Right cardiac atrium (tissue), 5 donors: Measurements from ENCODE around the gene SYNE1. TPM values are rescaled to one million over a fixed set of nuclear protein-coding genes. Genes with fewer than 3 reads are reported as not detected.
"Not testable (repeated sequence)": the region's sequence is repeated elsewhere in the genome, so short reads cannot be mapped to it uniquely, and the experiment has no call there.

ENCODE experiments used
- ATAC-seq, 2 donors: fragments of 200-7000 bp; cut with Tn5 transposase; one replicate each; pipeline versions ENCODE4 v1.8.0 to v1.9.1; 2020; ENCODE audit warnings: moderate library complexity in 2 of 2, mild to moderate bottlenecking in 1 of 2
- DNase-seq, 3 donors: peaks; one replicate each; pipeline ENCODE4 v3.0.0-alpha.2; 2020
- H3K27ac ChIP-seq: one replicate; pipeline ENCODE4 v1.5.1; 2013; ENCODE audit warnings: mild to moderate bottlenecking, low read length, control low read depth, moderate library complexity
- H3K27me3 ChIP-seq: one replicate; pipeline ENCODE4 v1.6.1; 2013; ENCODE audit not compliant: control insufficient read depth, insufficient read depth
- H3K4me1 ChIP-seq: one replicate; pipeline ENCODE4 v1.6.1; 2013; ENCODE audit warnings: low read length; ENCODE audit not compliant: control insufficient read depth, insufficient read depth
- H3K4me3 ChIP-seq: one replicate; pipeline ENCODE4 v1.5.1; 2013; ENCODE audit warnings: low read length, control low read depth
- H3K9me3 ChIP-seq: one replicate; pipeline ENCODE4 v1.6.1; 2013; ENCODE audit warnings: low read length; ENCODE audit not compliant: control insufficient read depth
- WGBS: extraction: QIAGEN DNeasy Blood & Tissue Kit; methylation state at CpG from one replicate; pipeline ENCODE4 v1.1.7; 2013; 5-methylcytosine and 5-hydroxymethylcytosine counted together
- intact Hi-C, 4 donors: fragments of 100-400 bp; cut with DNase I; formaldehyde crosslinking; loops; one replicate each; pipeline versions ENCODE4 v1.11.0 to v1.14.0; 2022 to 2023
- polyA plus RNA-seq: library from polyadenylated mRNA; stranded (reverse); fragments of 200-250 nt; gene quantifications from one replicate; pipeline ENCODE4 v1.2.3, GENCODE V29; 2013
- total RNA-seq, 4 donors: library from RNA; stranded (reverse); fragmentation: NEBNext Ultra II Directional; extraction: Animal tissue kit (Norgen Biotek cat#: 25700); gene quantifications; one replicate each; pipeline ENCODE4 v1.2.1, GENCODE V29; 2021
- donor health status: healthy with polysubstance abuse.
- donor health status: DM: no; HTN: yes; CAD: no.
- donor health status: DM: no; HTN: no; CAD: no.
- donor health status: DM: no; HTN: yes; CAD: no; lungs with severe emphysema.
- donor health status: DM: yes; HTN: yes; CAD: no.

Gene SYNE1
- total and polyA plus RNA-seq, 5 donors: 71.7 to 162 (median 116) TPM

DNA sequence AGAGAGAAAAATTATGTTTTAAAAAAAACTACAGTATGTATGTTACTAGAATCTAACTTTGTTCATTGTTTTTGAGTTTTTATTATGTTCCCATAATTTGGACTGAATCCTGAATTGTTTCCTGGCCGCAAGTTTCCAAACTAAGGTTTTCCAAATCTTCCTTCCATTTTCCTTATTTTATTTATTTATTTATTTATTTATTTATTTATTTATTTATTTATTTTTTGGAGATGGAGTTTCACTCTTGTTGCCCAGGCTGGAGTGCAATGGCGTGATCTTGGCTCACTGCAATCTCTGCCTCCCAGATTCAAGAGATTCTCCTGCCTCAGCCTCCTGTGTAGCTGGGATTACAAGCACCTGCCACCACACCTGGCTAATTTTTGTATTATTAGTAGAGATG lies 215.7 kb downstream of the SYNE1 start:
- H3K27me3 ChIP-seq, H3K9me3 ChIP-seq, intact Hi-C loops, H3K4me1 ChIP-seq, ATAC-seq, H3K27ac ChIP-seq, H3K4me3 ChIP-seq, DNase-seq: not testable (repeated sequence)
- 98% methylated on average over 2 of the region's 2 CpGs for WGBS

- no peak for DNase-seq
- ATAC-seq: no peak
- no peaks in the 10 kb centered on the region for H3K9me3 ChIP-seq
- H3K4me1 ChIP-seq: no peaks in the 10 kb centered on the region
- no peak overlapping the region for H3K27ac ChIP-seq
- no peaks in the 10 kb centered on the region for H3K27me3 ChIP-seq
- intact Hi-C loops: no loop called here
- H3K4me3 ChIP-seq: no peak overlapping the region
Observed at GRCh38 chr6:152420696-152421095, 216.5 kb downstream of the SYNE1 start.

GRCh38 chr6:152418551-152418950 lies 218.6 kb downstream of the SYNE1 start:
- Histone ChIP-seq H3K27ac (no peak overlapping the region), H3K9me3 (no peaks in the 10 kb centered on the region), H3K4me3 (no peak overlapping the region), H3K4me1 (no peaks in the 10 kb centered on the region), H3K27me3 (no peaks in the 10 kb centered on the region)
- intact Hi-C loops: no loop called here
- DNase-seq (no peak), ATAC-seq (no peak)

GRCh38 chr6:152416652-152417051 lies 220.5 kb downstream of the SYNE1 start:
- no peak overlapping the region for H3K27ac ChIP-seq
- 84% methylated on average over 8 of the region's 8 CpGs for WGBS
- no peaks in the 10 kb centered on the region for H3K9me3 ChIP-seq
- intact Hi-C loops: no loop called here
- DNase-seq (no peak), ATAC-seq (no peak)
- no peaks in the 10 kb centered on the region for H3K4me1 ChIP-seq
- no peaks in the 10 kb centered on the region for H3K27me3 ChIP-seq
- H3K4me3 ChIP-seq: no peak overlapping the region

DNA sequence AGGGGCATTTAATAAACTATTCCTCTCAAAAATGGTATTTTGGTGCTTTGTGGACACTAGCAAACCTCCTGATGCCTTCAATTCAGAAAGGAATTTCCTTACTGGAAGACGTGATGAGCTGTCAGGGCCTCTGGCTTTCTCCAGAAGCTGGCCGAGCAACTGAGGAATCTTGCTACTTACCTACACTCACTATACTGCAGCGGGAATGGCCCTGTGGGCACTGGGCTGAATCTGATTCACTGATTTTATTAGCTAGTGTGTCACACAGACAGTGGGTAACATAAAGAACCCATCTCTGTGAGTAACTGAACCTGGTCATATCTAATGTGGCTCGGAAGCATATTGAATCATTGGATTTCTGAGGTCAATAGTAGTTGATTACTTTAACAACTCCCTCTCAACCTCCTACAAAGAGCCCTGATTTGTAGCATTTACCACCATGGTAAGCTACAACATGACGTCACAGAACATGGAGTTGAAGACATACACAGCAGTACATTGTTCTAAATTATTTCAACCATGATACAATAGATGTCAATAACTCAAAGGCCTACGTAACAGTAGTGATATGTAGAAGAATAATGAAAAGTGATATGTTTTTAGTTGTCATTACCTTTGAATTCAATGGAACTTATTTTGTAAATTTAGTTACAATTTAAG lies 232.1 kb downstream of the SYNE1 start:
- intact Hi-C loops: no loop called here
- Histone ChIP-seq H3K9me3 (no peaks in the 10 kb centered on the region), H3K27me3 (no peaks in the 10 kb centered on the region), H3K4me3 (no peak overlapping the region), H3K4me1 (no peaks in the 10 kb centered on the region), H3K27ac (no peak overlapping the region)
- DNase-seq (no peak), ATAC-seq (no peak)
- 89% methylated on average over 6 of the region's 6 CpGs for WGBS

DNA sequence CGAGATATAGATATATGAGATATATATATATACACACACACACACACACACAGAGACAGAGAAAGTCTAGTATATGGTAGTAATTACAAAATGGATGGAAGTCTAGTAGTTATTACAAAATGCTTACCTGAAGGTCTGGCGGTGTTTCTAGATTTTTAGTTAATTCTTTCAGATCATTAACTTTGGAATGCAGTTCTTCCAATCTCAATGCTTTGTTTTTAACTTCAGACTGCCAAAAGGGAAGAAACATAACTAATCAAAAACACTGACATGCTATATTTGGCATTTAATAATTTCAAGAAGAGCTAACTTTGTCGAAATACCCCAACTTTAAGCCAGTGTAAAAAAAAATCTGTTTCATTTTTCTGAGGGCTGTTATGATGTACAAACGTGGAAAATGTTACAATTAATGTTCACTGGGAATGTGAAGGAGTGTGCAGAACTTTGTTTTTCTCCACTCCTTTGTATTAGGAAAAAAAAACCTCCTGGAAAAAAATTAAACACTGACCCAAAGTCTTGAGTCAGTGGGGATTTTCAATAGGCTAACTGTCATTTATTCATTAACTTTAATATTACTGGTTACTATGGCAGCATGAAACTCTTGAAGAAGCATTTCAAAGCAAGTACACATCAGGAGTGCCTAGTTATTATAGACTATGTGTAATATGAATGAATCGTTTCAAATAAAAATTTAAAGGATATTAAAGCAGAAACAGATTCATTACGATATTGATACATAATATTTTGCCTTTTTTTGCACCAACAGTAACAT lies 232.9 kb downstream of the SYNE1 start:
- ATAC-seq: no peak
- no peak for DNase-seq

GRCh38 chr6:152402791-152403190 lies 234.4 kb downstream of the SYNE1 start:
- Histone ChIP-seq H3K9me3 (no peaks in the 10 kb centered on the region), H3K27ac (no peak overlapping the region), H3K4me1 (no peaks in the 10 kb centered on the region), H3K4me3 (no peak overlapping the region), H3K27me3 (no peaks in the 10 kb centered on the region)
- WGBS: 85% methylated on average over 2 of the region's 2 CpGs
- DNase-seq (no peak), ATAC-seq (no peak)
- intact Hi-C loops: no loop called here

More for the DNA sequence above, 232.9 kb downstream of the SYNE1 start:
- H3K9me3 ChIP-seq: no peaks in the 10 kb centered on the region
- no peak overlapping the region for H3K4me3 ChIP-seq
- intact Hi-C loops: no loop called here
- no peaks in the 10 kb centered on the region for H3K4me1 ChIP-seq
- H3K27me3 ChIP-seq: no peaks in the 10 kb centered on the region
- 83% methylated on average over 6 of the region's 6 CpGs for WGBS
- H3K27ac ChIP-seq: no peak overlapping the region

- WGBS: 96% methylated on average over 3 of the region's 3 CpGs
- no peak for DNase-seq
Observed at GRCh38 chr6:152401978-152402377, 235.2 kb downstream of the SYNE1 start.

GRCh38 chr6:152399399-152399798 lies 237.8 kb downstream of the SYNE1 start:
- peak; percentile 74 to 90 for ATAC-seq
- Histone ChIP-seq H3K27me3 (no peaks in the 10 kb centered on the region), H3K9me3 (no peaks in the 10 kb centered on the region), H3K27ac (no peak overlapping the region), H3K4me1 (no peaks in the 10 kb centered on the region), H3K4me3 (no peak overlapping the region)
- WGBS: 56% methylated on average over 5 of the region's 5 CpGs
- peak; percentile 44 to 72 (median 63) for DNase-seq
- intact Hi-C loops: no loop called here

More at GRCh38 chr6:152401978-152402377, 235.2 kb downstream of the SYNE1 start:
- H3K9me3 ChIP-seq: no peaks in the 10 kb centered on the region
- no peaks in the 10 kb centered on the region for H3K4me1 ChIP-seq
- ATAC-seq: peak in 1 of 2 donors; percentile 38
- intact Hi-C loops: no loop called here
- no peak overlapping the region for H3K27ac ChIP-seq
- no peak overlapping the region for H3K4me3 ChIP-seq
- H3K27me3 ChIP-seq: no peaks in the 10 kb centered on the region

- no peaks in the 10 kb centered on the region for H3K9me3 ChIP-seq
- peak overlapping the region; percentile 56 for H3K27ac ChIP-seq
- ATAC-seq (no peak), DNase-seq (no peak)
- no peaks in the 10 kb centered on the region for H3K27me3 ChIP-seq
- no peak overlapping the region for H3K4me3 ChIP-seq
- no peaks in the 10 kb centered on the region for H3K4me1 ChIP-seq
- intact Hi-C loops: no loop called here
Observed at GRCh38 chr6:152398993-152399392, 238.2 kb downstream of the SYNE1 start.

DNA sequence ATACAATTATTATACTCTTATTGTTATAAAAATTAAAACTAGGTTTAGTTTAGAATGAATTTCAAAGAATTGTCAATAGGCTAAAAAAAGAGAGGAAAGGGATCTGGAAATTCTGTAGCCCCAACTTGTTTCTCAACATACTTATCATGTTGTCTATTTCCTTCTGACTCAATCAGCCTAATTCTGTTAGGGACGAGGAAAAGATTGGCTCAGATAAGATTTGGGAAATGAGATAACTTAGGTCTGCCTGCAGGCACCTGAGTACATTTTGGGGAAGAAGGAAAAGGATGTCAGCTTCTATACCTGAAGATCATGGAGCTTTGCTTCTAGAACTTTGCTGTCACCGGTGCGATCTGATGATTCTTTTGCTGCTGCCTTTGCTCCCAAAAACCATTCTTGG lies 238.8 kb downstream of the SYNE1 start:
- Histone ChIP-seq H3K4me1 (no peaks in the 10 kb centered on the region), H3K9me3 (no peaks in the 10 kb centered on the region), H3K27me3 (no peaks in the 10 kb centered on the region), H3K27ac (no peak overlapping the region), H3K4me3 (no peak overlapping the region)
- intact Hi-C loops: no loop called here
- DNase-seq (no peak), ATAC-seq (no peak)
- 82% methylated on average over 3 of the region's 3 CpGs for WGBS
